Activated CD4-positive, alpha-beta T cell treated with anti-CD3 and anti-CD28 coated beads, Interleukin-2, amount 50 U/mL, for 4 hours (primary cell): ENCODE data around the gene TRAPPC3L.

ENCODE experiments used
- DNase-seq, 2 experiments: peaks; one replicate each; pipeline ENCODE4 v3.0.0-alpha.2; 2020

Gene TRAPPC3L

DNA sequence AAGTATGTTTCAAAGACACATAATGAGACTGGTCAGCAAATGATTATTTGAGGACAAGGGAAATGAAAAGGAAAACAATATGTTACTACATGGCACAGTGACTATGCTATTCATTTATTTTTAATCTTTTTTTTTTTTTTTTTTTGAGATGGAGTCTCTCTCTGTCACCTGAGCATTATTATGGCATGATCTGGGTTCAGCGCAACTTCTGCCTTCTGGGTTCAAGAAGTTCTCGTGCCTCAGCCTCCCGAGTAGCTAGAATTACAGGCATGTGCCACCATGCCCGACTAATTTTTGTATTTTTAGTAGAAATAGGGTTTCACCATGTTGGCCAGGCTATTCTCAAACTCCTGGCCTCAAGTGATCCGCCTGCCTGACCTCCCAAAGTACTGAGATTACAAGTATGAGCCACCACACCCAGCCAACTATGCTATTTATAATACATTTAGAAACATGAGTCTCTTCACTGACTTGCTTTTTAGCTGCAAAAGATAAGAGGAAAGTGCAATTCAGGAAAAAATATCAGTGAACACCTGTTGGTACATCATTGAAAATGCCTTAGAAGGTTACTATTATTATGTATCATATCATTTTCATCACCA lies 11.4 kb upstream of the TRAPPC3L start:
- DNase-seq = no peak

DNA sequence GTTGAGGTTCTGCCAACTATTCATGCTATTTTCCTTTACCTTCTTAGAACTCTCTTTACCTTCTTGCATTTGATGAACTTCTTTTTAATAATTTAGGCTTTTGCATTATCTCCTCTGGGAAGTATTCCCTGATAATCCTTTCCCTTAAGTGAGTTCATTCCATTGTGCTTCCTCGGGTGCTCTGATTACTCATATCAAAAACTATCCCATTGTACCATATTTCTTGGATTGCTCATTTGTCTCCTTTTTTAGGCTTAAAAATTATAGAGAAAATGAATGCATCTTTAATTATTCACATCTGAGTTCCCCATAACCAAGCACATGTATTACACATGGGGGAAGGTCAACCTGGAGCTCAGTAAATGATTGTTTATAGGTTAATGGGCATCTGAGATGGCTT lies 10.6 kb upstream of the TRAPPC3L start:
- no peak for DNase-seq

DNA sequence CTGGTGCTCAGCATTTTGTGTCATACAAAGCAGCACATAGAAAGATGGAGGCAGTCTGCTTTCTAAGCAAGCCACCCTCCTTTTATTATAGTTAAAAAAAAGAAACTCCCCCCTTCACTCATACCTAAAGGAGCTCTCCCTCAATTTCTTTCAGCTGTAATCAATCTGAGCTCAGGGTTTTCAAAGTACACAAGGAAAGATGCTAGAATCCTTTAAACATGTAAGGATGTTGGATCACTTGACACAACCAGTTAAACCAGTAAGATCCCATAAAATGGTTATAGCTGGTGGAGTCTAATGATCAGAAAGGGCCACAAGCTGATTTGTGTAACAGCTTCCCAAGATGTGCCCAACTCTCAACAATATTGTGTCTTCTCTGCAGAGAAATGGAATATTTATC lies 8.0 kb upstream of the TRAPPC3L start, which contains the start of gene CALHM4:
CALHM4 (plus strand) TSS at position 301 of the 400 bp plus-strand sequence; CDS start at position 344, 43 bp downstream.
- DNase-seq = no peak

DNA sequence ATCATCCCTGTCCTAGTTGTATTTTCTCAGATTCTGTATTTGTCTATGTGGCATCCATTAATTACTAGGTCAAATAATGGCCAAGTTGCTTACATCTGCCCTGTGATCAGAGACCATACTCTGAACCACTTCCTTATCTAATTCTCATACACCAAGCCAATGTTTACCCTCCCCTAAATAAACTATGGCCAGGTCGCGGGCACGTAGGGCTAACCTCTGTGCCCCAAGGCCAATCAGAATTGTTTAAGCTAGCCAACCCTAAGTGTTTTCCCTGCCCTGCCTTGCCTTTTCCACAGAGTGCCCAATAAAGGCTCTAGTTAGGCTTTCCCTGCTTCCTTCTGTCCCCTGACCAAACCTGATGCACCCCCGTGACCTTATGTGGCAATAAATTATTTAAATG lies 5.3 kb upstream of the TRAPPC3L start:
- no peak for DNase-seq

DNA sequence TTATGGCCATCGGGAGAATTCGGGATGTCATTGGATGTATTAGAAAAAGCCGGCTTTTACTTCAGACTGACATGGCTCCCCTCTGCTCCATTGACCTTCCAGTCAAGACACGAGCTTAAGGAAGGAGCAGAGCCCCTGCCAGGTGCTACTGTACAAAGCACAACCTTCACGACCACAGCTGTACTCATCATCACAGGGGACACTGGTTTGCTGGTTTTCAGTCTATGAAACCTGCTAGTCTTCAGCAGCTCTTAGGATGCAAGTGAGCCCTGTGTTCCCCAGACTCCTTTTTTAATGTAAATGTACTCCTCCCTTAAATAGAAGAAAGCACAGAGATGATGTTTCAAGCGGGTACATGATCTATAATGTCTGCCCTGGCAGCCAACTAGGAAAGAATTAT lies 1.9 kb upstream of the TRAPPC3L start:
- no peak for DNase-seq

DNA sequence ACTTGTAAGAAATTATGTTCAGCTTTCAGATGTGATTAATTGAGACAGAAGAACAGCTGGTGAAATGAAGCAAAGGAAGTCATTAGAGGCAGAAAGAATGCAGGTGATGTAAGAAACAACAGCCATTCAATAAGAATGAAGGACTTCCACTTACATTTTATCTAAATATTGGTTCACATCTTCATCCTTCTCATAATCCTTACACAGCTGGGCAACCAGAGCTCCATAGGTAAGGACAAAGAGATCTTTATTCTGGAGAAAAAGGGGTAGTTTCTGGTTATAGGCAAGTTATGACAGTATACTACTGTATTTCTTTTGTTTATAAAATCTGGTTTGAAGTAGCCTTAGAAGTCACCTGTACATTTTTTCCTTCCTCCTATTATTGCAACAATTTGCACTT lies 2.3 kb downstream of the TRAPPC3L start:
- DNase-seq = no peak

DNA sequence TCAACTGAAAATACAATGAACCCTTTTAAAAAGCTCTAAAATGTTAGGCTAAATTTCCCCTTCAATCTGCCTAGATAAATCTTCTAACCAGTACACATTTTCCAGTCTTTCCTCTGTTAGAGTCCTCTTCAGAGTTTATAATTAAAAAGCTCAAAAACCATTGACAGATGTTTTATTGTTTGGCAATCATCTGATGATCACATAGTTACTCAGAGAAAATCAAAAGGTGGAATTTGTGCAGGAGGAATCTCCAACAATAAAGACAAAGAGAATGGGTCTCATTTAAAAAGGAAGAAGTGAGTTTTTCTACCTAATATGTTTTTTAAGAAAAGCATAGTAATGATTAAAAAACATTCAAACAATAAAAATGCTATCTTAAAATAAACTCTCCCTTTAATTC lies 3.1 kb downstream of the TRAPPC3L start:
- no peak for DNase-seq

DNA sequence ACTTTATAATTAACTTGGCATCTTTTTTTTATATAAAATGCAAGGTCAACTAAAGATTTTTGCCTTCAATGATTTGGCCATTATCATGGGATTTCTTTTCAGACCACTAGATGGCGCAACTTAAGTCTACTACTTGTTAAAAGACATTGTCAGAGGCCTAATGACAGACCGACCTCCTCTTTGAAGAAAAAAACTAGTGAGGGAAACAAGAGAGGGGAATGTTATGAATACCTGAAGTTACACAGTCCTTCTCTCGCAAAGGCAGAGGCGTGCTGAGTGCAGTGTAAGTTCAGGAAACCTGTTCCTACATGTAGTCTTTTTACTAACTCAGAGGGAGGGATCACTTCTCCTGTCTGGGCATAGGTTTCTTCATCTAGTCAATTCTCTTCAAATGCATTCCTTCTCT lies 9.3 kb downstream of the TRAPPC3L start:
- no peak for DNase-seq

DNA sequence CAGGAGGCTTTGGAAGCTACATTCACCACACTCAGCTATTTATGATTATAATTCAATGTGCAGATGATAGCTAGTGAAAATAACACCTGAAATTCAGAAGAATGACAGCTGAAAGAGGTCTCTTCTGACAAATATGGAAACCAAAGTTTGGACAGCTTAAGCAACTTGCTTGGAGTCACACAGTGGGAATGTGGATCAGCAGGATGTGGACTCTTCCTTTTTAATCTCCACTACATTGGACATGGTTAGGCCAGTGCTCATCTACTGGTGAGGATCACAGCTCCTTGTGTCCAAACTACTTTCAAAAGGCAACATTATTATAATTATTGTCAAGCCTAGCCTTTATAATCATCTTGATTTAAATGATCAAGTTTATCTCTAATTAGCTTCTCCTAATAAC lies 10.4 kb downstream of the TRAPPC3L start:
- no peak for DNase-seq

DNA sequence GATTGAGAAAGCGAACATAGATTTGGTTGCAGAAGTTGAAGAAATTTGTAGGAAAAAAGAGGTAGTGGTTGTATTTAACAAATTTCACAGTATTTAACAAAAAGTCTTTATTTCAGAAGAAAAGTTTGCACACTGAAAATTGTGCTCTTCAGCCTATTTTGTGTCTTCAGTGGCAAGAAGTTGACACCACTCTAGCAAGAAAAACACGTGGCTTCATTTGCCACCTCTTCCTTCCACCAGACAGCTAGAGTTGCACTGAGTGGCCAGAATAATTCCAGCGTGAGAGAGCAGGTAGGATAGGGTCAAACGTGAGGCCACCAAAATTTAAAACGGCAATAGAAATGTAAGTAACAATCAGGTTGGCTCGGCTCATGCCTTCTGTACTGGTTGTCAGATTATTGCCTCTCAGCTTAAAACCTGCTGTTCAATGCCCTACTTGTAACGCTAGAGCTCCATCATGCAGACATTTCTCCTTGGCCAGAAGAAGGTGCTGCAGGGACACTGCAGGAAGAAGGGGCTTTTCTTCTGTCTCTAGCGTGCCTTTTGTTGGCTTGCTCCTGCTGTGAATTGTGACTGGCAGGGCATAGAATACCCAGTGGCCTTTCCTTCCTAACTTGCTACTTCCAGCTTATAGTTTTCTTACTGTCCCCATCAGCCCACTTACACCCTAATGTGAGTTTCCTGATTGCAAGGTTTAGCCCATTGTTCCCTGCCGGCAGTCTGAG lies 12.1 kb downstream of the TRAPPC3L start:
- no peak for DNase-seq

DNA sequence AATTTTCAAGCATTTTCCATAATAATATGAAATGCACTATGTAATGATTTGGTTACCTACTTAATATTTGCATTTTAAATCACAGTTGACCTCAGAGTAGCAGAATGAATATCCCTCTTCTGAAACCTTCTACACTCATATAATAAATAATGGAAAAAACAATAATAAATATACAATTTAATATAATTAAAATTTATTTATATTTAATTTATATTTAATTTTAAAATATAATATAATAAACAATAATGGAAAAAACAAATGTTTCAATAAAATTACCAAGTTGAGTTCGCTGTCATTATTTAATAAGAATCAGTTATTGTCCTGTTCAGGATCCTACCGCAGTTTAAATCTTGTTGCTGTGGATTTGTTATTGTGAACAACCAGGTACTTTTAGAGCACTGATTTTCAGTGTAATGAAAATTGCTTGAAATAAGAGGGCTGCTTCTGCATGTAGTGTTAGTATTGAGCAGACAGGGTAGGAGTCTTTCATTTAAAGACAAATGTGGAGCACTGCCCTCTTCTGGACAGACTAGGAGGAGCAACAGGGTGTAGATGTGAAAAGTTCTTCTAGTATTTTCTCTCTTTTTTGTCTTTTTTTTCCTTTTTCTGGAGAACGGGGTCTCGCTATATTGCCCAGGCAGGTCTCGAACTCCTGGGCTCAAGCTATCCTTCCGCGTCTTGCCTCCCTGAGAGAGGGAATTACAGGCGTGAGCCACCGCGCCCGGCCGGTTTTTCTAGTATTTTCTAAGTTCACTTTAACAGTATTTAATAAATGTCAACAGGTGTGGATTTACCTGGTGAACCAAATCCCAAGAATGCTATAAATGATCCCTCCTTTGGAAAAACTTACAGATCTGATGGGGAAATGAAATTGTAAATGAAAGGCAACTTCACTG lies 13.6 kb downstream of the TRAPPC3L start:
- peak; percentile 51 to 54 for DNase-seq

DNA sequence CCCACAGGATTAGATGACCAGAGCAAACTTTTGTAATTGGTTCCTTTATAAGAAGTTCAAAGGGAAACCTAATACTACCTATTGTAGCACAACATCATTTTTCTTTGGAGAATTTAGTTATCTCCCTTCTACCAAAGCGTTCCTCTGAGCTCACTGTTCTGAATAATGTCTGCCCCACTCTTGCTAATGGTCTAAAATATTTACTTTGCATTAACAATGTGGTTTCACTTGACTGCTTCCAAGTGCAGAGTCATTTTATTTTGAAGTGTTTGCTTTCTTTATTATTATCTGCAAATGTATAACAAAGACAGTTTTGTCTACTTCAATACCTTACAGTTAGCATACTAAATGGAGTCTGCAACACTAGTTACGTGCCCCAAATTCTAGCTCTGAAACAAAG lies 15.0 kb downstream of the TRAPPC3L start:
- DNase-seq = no peak

DNA sequence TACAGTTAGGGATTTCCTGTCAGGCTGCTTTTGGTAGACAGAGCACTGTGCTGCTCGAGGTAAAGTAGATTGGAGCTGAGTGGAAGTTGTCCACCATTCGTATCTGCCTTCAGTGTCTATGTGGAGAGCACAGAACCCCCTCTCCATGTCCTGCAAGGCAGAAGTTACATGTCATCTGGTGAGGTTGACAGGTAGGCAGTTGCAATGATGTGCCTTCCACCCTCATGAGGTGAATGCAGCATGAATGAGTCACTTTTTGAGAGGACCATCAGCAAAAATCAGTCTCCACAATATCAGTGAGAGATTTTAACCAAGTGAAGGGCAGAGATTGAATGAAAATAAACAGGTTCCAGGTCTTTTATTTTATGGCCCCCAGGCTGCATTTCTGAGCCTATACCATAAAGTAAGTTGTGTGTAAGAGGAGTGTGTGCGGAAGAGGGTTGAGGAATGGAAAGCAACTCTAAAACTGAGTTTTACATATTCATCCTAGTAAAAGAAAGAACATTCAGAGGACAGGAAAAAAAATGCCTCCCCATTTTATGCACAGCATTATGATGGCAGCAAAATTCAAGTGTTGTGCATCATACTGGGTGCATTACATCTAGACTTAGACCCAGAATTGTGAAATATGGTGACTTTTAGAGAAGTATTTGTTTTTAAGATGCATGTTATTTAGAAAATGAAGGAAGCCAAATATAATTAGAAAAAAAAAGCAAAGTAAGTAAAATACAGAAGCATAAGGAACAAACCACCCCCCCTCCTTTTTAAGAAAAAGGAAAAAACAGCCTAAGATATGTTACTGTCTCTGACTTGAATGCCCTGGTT lies 15.8 kb downstream of the TRAPPC3L start:
- DNase-seq = no peak

DNA sequence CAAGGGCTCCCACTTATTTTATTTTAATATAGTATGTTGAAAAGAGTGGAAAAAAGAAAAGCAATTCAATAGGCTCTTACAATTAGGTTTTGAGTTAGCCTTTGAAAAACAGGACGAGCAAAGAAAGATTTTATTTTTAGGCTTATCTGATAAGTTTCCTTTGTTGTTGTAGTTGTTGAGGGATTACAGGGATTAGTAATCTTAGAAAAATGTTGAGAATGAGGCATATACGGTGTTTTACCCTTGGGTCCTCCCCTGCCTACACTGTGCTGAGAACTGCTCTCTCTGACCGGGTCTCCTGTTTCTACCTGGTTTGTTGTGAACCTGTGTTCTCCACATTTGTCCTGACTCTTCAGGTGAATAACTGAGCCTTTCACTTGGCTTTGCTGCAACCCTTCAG lies 16.7 kb downstream of the TRAPPC3L start:
- no peak for DNase-seq

DNA sequence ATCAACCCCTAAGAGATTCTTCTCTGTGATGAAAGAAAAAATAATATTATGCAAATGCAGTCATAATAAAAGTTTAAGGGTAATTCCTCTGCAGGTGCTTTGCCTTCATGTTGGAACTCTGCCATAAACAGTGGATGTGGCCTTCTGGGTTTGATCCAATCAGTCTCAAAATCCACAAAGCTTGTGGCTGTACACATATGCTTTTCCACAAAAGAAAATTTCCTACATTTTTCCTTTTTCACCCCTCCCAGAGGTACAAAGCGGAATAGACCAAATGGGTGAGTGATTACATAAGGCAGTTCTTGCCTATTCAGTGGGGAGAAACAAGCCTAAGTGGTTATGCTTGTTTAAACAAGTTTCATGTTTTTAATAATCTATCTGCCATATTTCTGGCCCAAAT lies 17.4 kb downstream of the TRAPPC3L start:
- DNase-seq = no peak

DNA sequence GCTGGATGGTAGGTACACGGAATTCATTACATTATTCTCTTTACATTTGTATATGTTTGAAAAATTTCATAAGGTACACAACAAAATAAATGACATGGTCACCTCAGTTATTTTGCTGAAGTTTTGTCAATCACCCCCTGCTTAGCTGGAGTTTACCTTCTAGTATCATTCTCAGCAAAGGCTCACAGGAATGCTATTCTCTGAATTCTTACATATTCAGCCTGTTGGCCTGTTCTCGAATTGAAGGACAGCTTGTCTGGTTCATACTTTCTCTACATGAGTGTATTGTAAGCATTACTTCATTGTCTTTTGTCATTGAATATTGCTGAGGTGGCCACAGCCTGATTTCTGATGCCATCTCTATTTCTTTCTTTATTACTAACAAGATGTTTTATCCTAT lies 21.2 kb downstream of the TRAPPC3L start:
- no peak for DNase-seq

DNA sequence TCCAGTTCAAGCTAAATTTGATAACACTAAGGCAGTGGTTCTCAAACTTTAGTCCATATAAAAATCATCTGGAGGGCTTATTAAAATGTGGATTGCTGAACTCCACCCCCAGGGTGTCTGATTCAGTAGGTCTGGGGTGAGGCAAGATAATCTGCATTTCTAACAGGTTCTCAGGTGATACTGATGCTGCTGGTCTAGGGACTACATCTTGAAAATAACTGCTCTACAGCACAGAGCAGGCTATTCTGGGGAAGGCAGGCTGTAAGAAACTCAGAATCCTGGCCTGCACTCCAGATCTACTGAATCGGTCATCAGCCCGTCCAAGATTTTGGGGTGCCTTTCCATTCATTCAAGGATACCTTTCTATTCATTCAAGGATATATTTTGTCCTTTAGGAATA lies 22.6 kb downstream of the TRAPPC3L start:
- no peak for DNase-seq

DNA sequence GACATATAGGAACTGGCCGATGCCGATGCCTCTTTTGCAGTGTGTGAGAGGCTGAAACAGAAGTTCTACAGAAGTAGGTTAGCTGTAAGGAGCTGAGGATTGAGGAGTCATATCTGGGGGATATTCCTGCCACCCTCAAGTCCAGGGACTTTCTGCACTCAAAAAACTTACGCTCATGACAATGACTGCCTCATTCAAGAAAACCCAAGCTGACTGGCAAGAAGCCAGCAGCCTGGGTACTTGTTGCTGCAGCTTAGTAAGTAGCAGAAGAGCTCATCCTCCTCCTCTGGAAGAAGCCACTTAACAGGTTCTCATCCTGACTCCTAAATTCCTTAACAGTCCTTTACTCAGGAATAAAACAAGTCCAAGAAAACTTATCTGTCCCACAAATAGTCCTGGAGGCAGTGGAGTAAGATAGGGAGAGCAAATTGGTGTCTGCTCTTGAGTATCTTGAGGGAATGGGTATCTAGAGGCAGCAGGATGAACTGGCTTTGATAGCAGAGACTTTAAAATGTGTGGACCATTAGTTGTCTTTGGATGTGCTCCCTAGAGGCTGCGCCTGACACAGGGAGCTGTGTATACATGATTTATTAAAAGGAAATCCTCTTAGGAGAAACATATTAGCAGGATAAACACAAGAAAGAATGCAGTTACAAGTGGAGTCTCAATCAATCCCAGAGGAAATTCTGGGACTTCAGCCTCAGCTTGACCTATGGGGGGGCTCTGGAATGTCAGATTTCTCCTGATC lies 26.7 kb downstream of the TRAPPC3L start:
- DNase-seq = no peak

DNA sequence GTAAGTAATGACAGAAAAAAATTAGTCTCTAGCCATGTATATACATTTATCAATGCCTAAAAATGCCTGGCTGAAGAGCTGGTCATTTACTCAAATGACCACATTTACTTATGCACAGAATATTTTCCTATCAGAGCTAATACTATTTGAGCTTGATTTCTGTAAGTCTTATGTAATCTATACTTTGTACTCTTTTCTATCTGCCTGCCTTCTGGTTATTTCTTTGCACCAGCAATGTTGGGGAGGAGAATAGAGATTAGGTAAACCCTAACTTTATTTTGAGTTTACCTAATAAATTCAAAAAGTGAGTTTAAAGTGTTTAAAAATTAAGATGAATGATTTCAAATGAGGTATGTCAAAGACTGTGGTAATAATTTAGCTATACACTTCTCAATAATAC lies 30.3 kb downstream of the TRAPPC3L start:
- DNase-seq = no peak

DNA sequence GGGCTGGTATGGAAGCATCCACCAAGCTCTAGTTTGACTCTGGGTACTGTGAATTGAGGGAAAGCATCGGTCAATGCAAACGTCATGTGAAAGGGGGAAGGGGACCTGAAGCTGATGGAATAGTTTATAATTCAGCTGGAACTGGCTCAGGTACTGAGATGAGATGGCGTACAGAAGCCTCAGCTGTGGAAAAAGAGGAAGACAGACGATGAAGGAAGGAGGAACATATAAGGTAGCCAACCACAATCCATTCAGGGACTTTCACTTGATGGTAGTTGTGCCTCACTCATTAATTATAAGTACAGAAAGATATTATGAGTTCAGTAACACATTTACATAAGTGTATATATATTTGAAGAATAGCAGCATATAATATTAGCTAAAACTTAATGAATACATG lies 31.4 kb downstream of the TRAPPC3L start:
- no peak for DNase-seq

DNA sequence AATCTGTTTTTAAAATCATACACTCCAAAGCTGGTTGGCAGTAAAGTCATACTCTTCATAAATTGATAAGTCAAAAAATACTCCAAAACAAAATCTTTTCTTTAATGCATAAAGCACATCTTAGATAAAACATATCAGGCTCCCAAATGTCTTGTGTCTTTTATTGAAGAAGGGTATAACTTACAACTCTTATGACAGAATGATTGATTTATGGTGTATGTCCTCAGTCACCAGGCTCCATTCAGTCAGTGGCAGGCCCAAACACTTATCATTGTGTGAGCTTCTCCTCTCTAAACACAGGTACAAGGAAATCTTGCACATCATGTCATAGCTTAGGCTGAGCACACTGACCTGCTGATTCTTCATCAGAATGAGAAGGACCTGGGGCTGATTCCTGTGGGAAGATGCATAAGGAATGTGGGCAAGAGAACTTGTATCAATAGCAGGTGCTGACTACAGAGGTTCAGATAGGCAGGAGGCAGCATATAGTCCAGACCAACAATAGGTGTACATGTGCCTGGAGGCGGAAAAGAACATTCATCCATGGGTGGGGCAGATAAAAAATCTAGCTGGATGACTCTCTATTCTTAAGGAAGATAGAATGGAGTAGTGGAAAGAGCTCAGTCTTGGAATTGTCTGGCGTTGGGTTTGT lies 32.1 kb downstream of the TRAPPC3L start:
- DNase-seq = no peak

DNA sequence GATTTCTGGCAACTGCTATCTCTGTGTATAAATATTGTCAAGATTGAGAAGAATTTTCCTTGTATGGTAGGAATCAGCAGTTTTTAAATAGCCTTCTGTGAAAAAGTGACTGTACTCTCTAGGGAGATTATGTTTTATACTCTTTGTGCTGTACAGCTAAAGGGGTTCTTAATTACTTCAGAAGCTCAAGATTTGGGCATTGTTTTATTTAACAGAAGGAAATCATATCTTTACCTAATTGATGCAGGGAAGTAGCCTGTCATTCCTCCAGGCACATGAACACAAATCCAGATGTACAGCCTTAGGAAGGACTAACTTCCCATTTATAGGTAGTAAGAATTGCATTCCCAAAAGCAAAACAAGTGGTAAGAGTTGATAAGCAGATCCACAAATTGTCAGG lies 32.8 kb downstream of the TRAPPC3L start:
- DNase-seq = no peak
